NCI-H146 treated with DMSO at 0.1 percent for 48 hours (cell line): Measurements from ENCODE around the gene LEFTY1.
A peak's percentile ranks its signal among the peaks of the same experiment; 100 is the strongest.
"Not testable (repeated sequence)": the region's sequence is repeated elsewhere in the genome, so short reads cannot be mapped to it uniquely, and the experiment has no call there.

ENCODE experiments used
- DNase-seq: peaks from one replicate; lab custom pipeline; 2025; ENCODE audit not compliant: unreplicated experiment; lab: John Stamatoyannopoulos, UW

Gene LEFTY1

DNA sequence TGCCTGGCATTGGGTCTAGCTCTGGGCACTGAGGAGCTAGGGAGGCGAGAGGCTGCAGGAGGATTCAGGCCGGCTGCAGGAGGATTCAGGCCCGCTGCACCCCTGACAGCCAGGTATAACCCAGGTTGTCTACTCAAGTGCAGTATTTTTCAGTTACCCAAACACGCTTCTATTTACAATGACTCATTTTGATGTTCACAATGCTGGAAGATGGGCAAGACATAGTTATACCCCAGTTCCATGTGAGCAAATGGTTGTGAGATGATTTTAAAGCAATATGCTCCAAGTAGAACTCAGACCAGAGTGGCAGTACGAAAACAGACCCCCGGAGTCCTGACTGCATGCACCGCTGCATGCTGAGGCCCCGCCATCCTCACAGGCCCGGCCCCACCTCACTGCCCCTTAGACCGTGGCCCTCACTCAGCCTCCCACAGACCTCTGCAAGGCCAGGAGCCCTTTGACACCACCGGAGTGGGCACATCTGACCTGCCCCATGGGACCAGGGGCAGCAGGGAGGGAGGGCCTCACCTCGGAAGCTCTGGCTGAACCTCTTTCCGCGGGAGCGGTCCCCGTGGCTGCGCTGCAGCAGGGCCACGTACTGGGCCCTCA is 553 bp downstream of the LEFTY1 start:
- DNase-seq = no peak

DNA sequence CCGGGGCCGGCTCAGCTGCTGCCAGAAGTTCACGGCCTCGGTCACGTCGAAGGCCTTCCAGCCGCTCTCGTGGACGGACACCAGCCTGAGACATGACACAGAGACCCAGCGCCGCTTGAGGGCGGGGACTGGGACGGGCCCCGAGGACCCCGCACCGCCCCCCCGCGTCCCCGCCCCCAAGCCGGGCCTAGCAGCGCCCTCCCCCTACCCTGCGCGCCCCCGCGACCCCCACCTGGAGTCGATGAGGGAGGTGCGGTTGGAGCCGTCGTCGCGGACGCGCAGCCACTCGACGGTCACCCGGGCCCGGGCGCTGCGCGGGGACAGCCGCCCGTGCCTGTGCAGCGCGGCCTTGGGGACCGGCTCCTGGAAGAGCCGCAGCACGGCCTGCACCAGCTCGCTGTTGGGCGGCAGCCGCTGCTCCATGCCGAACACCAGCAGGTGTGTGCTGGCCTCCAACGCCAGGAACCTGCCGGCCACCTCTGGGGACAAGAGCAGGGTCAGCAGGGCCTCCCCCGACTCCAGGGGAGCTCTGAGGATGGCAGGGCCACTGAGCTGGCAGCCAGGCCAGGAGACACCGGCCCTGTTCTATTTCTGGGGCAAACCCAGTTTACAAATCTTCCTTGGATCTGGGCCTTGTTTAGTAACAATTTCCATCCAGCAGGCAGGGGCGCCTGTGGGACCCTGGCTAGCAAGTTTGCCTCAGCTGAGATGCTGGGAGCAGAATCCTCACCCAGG is 1.2 kb downstream of the LEFTY1 start:
- not testable (repeated sequence) for DNase-seq

DNA sequence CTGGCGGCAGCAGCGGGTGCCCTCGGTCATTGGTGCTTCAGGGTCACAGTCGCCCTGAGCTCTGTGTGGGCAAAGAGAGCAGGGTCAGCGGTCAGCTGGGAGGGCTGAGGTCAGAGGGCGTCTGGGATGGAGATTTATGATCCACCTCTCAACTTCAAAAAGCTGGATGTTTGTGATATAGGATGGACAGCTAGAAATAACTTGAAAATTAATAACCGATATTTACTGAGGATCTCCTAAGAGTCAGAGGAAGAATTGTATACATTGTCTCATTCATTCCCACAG is 2.0 kb downstream of the LEFTY1 start:
- no peak for DNase-seq

DNA sequence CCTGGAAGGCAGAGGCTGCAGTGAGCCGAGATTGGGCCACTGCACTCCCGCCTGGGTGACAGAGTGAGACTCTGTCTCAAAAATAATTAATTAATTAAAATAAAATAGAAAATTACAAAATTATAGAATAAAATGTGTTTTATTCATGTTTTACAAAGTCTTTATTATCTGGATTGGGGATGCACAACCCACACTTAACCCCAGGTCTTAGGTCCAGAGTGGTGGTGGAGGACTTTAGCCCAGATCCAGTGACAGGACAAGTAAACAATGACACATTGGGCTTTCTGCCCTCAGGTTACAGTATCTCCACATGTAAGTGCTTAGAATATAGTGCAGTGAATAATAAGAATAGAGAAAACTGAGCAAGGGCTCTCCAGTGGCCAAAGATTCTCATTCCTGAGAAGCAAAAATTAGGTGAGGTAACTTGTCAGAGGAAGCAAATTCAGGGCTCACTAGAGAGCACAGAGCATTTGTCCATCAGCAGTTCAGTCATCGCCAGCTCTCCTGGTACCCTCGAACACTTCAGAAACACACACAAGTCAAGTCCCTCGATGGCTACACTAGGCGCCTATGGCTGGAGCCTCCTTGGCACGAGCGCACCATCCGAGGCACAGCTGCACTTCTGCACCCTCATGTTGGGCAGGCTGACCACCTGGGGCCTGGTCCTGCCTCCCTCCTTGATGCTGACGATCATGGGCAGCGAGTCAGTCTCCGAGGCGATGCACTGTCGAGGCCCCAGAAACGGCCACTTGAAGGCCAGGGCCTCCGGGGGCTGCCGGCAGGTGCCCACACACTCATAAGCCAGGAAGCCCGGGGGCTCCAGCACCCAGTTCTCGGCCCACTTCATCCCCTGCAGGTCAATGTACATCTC is 2.6 kb downstream of the LEFTY1 start:
- no peak for DNase-seq

DNA sequence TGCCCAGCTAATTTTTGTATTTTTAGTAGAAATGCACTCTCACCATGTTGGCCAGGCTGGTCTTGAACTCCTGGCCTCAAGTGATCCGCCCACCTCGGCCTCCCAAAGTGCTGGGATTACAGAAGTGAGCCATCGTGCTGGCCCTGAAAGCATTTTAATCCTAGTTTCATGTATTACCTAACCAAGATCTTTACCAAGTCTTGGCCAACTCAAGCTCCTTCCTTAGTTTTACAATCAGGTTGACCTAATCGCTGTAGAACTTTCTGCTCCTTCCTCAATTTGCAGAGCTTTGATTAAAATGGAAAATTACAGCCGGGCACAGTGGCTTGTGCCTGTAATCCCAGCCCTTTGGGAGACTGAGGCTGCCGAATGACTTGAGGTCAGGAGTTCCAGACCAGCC is 3.6 kb downstream of the LEFTY1 start:
- DNase-seq = no peak

DNA sequence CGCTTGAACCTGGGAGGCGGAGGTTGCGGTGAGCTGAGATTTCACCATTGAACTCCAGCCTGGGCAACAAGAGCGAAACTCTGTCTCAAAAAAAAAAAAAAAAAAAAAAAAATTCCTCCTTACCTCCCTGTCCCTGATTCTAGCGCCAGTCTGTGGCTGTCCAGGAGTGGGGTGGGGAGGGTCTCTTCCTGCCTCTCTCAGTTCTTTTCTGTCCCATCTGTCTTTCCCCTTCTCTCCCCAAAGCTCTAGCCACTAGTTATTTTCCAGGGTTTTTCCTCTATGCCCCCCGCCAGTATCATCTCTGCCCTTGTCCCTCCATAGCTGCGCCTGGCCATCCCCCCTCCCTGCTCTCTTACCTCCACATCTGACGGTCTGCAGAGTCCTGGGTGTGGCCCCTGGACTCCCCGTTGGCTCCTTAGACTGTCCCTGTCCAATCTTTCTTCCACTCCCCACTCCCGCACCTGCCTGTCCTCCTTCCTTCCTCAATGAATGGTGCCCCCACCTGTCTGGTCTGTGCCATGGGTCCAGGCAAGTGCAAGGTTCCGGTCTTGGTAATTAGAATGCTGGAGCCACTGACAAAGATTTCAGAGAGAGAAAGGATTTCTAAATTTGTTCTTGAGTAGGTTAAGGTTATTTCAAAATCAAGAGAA is 5.2 kb downstream of the LEFTY1 start:
- no peak for DNase-seq

DNA sequence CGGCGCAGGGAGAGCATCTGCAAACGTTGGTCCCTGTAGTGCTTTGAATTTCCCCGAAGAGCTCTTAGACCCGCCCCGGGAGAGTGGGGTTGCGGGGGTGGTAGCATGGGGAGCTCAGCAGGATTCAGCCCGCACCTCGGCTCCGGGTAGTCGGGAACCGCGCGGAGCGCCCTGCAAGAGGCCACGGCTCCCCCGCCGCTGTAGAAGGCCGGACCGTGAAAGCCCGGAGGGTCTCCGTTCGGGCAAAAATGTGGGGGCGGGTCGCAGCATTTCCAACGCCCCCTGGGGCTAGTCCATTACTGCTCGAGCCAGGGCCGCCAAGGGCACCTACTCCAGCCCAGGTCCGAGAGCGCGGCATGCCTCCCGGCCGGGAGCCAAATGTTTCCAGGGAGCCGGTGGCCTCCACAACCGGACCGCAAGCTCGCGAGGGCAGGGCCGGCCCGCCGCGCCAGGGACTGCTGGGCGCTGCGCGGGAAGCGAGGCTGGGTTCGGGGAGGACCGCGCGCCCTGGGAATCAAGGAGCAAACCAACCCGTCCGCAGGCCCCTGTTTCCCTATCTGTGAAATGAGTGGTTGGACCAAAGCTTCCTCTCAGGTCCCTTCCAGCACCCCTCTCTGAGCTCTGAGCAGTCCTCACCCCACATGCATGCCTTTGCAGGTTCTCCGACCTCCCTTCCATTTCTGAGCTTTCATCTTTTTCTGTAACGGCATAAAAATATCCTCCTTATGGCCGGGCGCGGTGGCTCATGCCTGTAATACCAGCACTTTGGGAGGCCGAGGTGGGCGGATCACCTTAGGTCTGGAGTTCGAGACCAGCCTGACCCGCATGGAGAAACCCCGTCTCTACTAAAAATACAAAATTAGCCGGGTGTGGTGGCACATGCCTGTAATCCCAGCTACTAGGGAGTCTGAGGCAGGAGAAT is 6.0 kb downstream of the LEFTY1 start:
- peak; percentile 18 for DNase-seq

DNA sequence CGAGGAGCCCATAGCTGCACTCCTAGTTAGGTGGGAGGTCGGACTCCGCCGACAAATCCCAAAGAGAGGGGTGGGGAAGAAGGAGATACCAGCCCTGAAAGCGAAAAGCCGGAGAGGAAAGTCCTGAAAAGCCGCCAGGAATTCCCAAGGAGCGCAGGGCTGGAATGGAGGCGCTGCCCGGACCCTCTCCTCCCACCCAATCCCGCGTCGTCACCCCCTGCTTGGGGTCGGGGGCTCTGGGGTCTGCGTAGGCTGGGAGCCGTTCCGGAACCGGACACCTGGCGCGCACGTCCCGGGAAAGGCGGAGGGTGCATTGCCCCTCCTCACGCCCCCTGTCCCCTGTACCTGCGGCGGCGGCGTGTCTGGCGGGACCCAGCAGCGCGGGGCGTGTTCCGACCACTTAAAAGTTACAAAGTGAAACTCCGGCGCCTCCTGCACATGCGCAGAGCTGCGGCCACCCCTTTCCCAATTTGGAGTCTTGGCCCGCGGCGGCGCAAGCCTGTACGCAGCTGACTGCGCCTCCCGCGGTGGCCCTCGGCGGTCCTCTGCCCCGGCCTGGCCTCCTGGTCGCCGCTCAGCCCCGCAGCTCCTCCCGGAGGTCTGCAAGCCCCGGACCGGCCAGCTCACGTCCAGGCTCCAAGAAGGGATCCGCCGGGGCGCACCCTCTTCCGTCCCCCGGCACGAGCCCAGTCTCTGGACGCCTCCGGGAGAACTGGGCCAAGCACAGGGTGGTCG is 6.8 kb downstream of the LEFTY1 start, which contains the start of gene TMEM63A:
Gene TMEM63A, minus strand, starts transcription at position 422 of the 735 bp plus-strand sequence. CDS start 4,800 bp downstream, outside the sequence.
- DNase-seq = no peak

DNA sequence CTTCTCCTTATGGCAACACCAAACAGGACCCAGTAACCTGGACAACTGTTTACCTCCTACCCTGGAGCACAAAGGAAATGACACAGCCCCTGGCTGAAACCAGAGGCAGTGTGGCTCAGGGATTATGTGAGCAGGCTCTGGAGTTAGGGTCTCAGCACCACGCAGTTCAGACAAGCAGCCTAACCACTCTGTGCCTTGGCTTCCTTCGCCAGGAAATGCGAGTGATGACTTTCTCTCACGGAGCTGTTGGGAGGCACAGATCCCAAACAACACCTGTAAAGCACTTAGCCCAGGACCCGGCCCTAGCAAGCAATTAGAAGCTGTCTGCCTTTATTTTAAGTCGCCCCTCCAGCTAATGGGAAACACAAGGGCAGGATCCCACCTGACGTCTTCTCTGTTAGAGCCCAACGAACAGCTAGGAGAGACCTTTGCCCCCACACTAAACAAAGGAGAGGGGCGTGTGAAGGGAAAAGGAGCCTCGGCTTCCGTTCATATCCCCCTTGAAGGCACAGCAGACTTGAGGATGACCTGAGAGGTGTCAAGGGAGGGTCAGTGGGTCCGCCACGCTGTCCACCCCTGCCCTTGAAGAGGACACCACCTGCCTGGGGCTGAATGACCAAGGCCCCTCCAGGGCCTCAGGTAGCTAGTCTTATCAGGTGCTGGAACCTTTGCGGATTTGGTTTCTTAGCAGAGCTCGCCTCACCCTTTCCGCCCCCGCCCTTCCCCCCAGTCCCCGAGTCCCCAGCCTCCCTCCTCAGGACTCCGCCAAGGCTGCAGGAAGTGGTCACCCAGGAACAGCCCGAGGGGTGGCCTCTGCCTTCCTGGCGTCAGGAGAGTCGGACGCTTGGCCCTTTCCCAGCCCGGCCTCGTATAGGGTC is 7.6 kb downstream of the LEFTY1 start:
- DNase-seq = no peak

DNA sequence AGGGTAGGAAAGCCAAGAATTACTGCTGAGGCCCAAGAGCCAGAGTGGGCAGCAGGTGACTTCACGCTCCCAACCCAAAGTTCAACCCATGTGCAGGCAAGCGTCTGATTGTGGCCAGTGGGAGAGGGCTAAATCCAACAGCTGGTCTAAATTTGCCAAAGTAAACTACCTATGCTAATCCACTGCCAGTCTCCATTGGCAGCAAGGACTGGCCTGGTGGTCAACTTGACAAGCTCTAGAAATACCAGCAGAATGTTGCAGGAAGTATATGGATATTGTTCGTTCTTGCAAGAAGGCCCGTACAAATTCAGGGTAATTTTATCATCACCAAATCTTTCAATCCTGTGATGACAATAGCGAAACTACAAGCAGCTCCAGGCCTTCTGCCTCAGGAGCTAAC is 8.3 kb downstream of the LEFTY1 start:
- no peak for DNase-seq

DNA sequence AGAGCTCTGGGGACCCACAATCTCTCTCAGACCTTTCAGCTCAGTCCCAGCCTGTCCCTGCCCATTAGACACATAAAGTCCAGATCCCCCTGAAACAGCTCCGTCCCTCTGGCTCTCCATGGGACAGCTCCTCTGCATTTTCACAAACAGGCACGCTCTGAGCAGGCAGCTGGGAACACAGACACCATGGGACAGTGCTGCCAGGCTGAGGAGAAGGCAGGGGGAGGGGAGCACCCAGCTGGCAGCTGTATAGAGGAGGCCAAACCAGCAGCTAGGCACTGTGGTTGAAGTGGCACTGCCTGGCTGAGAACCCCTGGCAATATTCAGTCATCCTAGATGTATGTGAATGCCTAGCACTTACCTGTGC is 8.7 kb downstream of the LEFTY1 start:
- no peak for DNase-seq

DNA sequence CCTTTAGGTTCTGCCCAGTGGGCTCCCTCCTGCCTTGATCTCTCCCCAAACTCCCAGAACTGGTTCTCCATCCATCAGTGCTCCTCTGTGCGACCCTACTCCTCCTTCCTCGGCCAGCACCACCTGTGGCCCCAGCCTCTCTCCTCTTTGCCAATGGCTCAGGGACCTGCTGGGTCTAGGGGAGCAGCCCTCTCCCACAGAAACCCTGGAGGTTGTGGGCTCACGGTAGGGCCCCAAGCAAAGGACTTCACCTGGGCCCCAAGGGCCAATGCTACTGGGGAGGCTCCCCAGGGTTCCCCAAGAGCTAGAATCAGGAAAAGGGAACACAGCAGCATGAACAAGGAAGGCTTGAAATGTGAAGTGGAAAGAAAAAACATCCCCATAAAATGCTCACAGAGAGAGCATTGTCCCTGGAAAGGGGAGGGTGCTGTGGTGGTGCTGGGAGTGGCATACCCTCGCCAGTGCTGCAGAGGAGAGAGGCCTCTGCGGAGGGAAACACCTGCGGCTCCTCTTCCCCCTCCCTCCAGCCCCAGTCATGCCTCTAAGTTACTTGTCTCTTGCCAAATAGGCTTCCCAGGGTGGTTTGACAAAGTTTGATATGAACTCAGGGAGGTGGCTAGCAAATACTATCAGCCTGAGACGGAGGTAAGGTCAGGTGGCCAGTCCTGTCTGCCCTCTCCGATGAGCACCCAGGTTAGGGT is 9.3 kb downstream of the LEFTY1 start:
- no peak for DNase-seq

DNA sequence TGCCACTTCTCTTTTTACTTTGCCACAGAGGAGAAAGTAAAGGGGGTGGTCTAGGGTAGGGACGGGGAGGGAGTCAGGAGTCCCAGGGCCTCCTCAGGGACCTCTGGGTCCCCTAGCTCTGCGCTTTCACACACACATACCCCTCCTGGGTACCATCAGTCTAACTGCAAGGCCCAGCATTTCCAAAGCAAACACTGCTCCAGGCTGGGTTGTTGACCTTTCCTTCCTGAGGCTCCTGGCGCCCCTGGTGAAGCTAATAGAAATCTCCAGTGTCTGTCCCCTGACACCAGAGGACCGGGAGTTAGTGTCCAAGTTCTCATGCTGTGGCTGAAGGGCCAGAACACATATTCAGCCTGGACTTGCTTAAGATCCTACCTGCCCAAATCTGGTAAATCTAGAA is 10.7 kb downstream of the LEFTY1 start:
- no peak for DNase-seq

DNA sequence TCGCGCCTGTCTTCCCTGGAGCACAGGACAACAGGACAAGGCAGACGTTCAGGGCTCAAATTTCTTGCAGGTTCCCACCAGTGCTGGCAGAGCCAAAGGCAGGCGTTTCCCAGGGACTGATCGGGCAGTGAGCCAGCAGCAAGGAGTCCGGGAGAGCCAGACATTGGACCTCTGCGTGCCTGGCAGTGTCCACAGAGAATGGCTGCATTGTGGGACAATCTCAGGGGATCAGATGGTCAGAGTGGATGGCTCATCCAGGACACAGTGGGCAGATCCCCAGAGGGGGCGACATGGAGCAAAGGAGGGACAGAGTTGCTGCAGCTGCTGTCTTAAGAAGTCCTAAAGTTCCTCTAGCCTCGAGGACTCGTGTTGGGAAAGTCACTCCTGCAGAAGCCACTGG is 11.4 kb downstream of the LEFTY1 start:
- no peak for DNase-seq

DNA sequence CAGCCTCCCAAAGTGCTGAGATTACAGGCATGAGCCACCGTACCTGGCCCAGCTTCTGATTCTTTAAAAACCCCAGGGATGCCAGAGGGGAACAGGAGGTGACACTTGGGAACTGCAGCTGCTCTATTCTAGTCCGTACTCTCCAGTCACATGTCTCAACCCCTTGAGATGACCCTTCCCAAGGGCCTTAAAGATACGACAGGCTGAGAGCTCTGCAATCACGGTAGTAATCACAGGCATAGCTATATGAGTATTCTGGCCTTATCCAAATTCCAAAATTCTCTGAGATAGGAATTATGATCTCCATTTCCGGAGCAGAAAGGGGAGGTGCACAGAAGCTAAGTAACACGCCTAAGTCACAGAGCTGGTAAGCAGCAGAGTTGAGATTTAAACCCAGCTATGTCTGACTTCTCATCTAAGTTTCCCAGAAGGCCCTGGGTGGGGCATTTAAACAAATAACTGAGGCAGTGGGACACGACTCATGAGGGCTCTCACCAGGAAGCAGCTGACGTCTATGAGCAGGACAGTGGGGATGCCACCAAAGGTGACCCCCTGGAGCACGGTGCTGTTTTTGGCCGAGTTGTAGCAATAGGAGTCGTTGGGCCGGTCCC is 11.9 kb downstream of the LEFTY1 start:
- no peak for DNase-seq

DNA sequence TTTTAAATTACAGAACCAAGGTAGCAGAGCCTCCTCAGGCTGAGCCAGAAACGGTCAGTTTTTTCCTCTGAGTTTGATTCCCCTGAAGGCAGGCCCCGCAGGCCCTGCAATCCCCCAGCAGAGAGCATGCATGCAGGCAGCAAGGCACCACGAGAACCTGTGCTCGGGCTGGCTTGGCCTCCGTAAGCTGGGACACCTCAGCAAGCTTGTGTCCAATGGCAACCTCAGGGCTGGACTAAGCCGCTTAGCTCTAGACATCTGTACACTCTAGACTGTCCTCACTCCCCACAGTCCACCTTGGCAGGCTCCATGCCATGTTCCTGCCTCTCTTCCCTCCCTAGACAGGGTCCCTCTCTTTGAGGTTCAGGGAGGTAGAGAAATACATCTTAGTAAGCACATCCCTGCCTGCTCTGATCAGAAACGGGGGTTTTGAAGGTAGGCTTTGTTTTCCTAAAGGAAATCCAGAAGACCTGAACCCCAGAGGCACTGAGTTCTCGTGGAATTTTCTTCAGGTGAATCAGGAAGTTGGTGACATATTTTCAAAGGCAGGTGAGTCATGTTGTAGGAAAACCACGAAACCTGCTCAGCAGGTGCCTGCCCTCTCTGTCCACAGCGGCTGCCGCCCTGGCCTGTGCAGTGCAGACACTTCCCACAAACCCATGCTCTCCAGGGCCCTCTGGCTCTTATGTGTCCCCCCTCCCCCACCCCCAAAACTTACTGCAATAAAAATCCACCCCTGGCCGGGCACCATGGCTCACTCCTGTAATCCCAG is 13.7 kb downstream of the LEFTY1 start:
- no peak for DNase-seq

DNA sequence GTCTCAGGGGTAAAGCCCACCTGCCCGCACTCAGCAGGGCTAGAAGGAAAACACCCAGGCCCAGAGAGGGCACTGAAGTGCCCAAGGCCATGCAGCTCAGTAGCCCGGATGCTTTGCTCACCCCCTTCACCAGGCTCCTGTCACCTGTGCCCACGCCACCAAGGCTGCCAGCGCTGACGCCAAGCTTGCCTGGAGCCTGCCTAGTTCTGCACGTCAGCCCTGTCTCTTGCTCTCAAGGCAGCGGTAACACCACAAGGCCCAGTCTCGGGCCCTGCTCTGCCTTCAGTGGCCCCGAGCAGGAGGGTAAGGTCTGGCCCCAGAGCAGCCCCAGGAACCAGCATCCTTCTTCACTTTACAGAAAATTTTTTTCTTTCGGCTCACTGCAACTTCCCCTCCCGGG is 14.5 kb downstream of the LEFTY1 start:
- no peak for DNase-seq
